GM12878 (cell line): ENCODE data around the gene DLG1. TPM values are rescaled to one million over a fixed set of nuclear protein-coding genes. Genes with fewer than 3 reads are reported as not detected.

Experiments
- CBFB ChIP-seq: IDR thresholded peaks from 2 replicates; pipeline ENCODE4 v1.6.1; 2016; ENCODE audit warnings: antibody characterized with exemption, low read depth
- CHD4 ChIP-seq: fragments of 200-600 bp; sonication (generic); IDR thresholded peaks from 2 replicates; pipeline ENCODE4 v1.6.1; 2016; ENCODE audit warnings: mild to moderate bottlenecking
- KAT2A ChIP-seq: conservative IDR thresholded peaks from 2 replicates; pipeline ENCODE4 v1.6.1; 2011; ENCODE audit warnings: low read depth, low read length; ENCODE audit not compliant: control insufficient read depth
- NBN ChIP-seq: fragments of 450-650 bp; IDR thresholded peaks from 2 replicates; pipeline ENCODE4 v1.6.1; 2016
- PML ChIP-seq: IDR thresholded peaks from 2 replicates; pipeline ENCODE4 v1.6.1; 2012; ENCODE audit warnings: low read length, inconsistent platforms
- SIX5 ChIP-seq: IDR thresholded peaks from 2 replicates; pipeline ENCODE4 v1.6.1; 2011; ENCODE audit warnings: mild to moderate bottlenecking, low read depth, low read length, moderate library complexity; ENCODE audit not compliant: severe bottlenecking
- SKIL ChIP-seq: fragments of 450-650 bp; IDR thresholded peaks from 2 replicates; pipeline ENCODE4 v1.6.1; 2017; ENCODE audit warnings: mild to moderate bottlenecking, low read depth, inconsistent platforms; ENCODE audit not compliant: poor library complexity, severe bottlenecking
- SMC3 ChIP-seq: IDR thresholded peaks from 2 replicates; pipeline ENCODE4 v1.6.1; 2011; ENCODE audit warnings: low read length, improper control_type of control experiment, borderline replicate concordance
- SP1 ChIP-seq: IDR thresholded peaks from one replicate; pipeline ENCODE4 v1.6.1; 2011; ENCODE audit warnings: low read depth, low read length
- polyA plus RNA-seq, 11 experiments: library from polyadenylated mRNA; depleted of rRNA in 4 of 11; unstranded in 6 of 11; stranded (reverse) in 5 of 11; fragments of >200 nt; fragmentation: Nextera tagmentation in 4 of 11; fragmentation: Illumina TruSeq in 1 of 11; extraction: Ambion mirVana in 4 of 11; extraction: Trizol in 1 of 11; gene quantifications; 1 replicate in 1 of 11; 2 replicates in 10 of 11; pipeline versions ENCODE4 v1.2.1 to v1.2.3, GENCODE V29; 2011 to 2016; ENCODE audit warnings: inconsistent platforms in 2 of 11, missing spikeins in 2 of 11, low read depth in 1 of 11
- total RNA-seq, 4 experiments: library from RNA; depleted of rRNA in 3 of 4; stranded (reverse); fragments of >200 nt in 3 of 4; fragmentation: Illumina TruSeq in 1 of 4; extraction: Trizol in 1 of 4; gene quantifications; 2 replicates each; pipeline versions ENCODE4 v1.2.1 to v1.2.3, GENCODE V29; 2013 to 2021
- TF ChIP-seq, protein P1 (sequence below): fragments of 450-650 bp; formaldehyde crosslinking; IDR thresholded peaks from 2 replicates; pipeline ENCODE4 v1.5.0; 2022; ENCODE audit warnings: mild to moderate bottlenecking, missing genetic modification characterization
- TF ChIP-seq, protein P2 (sequence below), 3 experiments: IDR thresholded peaks in 2 of 3; conservative IDR thresholded peaks in 1 of 3; 2 replicates each; pipeline ENCODE4 v1.5.1; 2011; ENCODE audit warnings: low read depth in 3 of 3, low read length in 3 of 3, mild to moderate bottlenecking in 3 of 3, control low read depth in 2 of 3, moderate library complexity in 2 of 3, inconsistent platforms in 1 of 3, mixed read lengths in 1 of 3; ENCODE audit not compliant: control insufficient read depth in 2 of 3, insufficient read depth in 1 of 3; ENCODE audit errors: extremely low read depth in 1 of 3
- TF ChIP-seq, protein P3 (sequence below): fragments of 450-650 bp; IDR thresholded peaks from 2 replicates; pipeline ENCODE4 v1.6.1; 2017; ENCODE audit warnings: mild to moderate bottlenecking, moderate library complexity
- TF ChIP-seq, protein P4 (sequence below): fragments of 450-650 bp; IDR thresholded peaks from 2 replicates; pipeline ENCODE4 v1.6.1; 2016; ENCODE audit warnings: mild to moderate bottlenecking
- TF ChIP-seq, protein P5 (sequence below): IDR thresholded peaks from 2 replicates; pipeline ENCODE4 v1.6.1; 2011; ENCODE audit warnings: borderline replicate concordance, low read depth, mild to moderate bottlenecking, moderate library complexity, mixed read lengths, low read length; ENCODE audit not compliant: insufficient read depth; ENCODE audit errors: extremely low read length

Gene DLG1
- total and polyA plus RNA-seq, 10 of the 15 experiments (the other 5 are each of a cell fraction or from before 2014, with no cell fraction given), result 9.2 to 63.1 (median 40.1) TPM

GRCh38 chr3:197002701-197003454, 295.5 kb downstream of the DLG1 start (continued):
- TF ChIP-seq, protein P1, sequence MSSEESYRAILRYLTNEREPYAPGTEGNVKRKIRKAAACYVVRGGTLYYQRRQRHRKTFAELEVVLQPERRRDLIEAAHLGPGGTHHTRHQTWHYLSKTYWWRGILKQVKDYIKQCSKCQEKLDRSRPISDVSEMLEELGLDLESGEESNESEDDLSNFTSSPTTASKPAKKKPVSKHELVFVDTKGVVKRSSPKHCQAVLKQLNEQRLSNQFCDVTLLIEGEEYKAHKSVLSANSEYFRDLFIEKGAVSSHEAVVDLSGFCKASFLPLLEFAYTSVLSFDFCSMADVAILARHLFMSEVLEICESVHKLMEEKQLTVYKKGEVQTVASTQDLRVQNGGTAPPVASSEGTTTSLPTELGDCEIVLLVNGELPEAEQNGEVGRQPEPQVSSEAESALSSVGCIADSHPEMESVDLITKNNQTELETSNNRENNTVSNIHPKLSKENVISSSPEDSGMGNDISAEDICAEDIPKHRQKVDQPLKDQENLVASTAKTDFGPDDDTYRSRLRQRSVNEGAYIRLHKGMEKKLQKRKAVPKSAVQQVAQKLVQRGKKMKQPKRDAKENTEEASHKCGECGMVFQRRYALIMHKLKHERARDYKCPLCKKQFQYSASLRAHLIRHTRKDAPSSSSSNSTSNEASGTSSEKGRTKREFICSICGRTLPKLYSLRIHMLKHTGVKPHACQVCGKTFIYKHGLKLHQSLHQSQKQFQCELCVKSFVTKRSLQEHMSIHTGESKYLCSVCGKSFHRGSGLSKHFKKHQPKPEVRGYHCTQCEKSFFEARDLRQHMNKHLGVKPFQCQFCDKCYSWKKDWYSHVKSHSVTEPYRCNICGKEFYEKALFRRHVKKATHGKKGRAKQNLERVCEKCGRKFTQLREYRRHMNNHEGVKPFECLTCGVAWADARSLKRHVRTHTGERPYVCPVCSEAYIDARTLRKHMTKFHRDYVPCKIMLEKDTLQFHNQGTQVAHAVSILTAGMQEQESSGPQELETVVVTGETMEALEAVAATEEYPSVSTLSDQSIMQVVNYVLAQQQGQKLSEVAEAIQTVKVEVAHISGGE, result no peak
- TF ChIP-seq SP1 (peak; percentile 8), NBN (no peak), SIX5 (no peak), PML (no peak), KAT2A (no peak), SMC3 (peak; percentile 48; the same call in 1 of the 2 replicates), CHD4 (no peak), SKIL (no peak), CBFB (no peak)
- TF ChIP-seq, protein P2, sequence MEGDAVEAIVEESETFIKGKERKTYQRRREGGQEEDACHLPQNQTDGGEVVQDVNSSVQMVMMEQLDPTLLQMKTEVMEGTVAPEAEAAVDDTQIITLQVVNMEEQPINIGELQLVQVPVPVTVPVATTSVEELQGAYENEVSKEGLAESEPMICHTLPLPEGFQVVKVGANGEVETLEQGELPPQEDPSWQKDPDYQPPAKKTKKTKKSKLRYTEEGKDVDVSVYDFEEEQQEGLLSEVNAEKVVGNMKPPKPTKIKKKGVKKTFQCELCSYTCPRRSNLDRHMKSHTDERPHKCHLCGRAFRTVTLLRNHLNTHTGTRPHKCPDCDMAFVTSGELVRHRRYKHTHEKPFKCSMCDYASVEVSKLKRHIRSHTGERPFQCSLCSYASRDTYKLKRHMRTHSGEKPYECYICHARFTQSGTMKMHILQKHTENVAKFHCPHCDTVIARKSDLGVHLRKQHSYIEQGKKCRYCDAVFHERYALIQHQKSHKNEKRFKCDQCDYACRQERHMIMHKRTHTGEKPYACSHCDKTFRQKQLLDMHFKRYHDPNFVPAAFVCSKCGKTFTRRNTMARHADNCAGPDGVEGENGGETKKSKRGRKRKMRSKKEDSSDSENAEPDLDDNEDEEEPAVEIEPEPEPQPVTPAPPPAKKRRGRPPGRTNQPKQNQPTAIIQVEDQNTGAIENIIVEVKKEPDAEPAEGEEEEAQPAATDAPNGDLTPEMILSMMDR (IDR thresholded peaks at IDR 0.05 in 2 of 3, conservative IDR thresholded peaks at IDR 0.05 in 1 of 3; ENCODE audit: control insufficient read depth in 2 of 3, extremely low read depth in 1 of 3, insufficient read depth in 1 of 3, low read depth in 3 of 3, low read length in 3 of 3), result peak; percentile 48 to 76 (median 66); a peak in 5 of 6 replicates
- TF ChIP-seq, protein P3, sequence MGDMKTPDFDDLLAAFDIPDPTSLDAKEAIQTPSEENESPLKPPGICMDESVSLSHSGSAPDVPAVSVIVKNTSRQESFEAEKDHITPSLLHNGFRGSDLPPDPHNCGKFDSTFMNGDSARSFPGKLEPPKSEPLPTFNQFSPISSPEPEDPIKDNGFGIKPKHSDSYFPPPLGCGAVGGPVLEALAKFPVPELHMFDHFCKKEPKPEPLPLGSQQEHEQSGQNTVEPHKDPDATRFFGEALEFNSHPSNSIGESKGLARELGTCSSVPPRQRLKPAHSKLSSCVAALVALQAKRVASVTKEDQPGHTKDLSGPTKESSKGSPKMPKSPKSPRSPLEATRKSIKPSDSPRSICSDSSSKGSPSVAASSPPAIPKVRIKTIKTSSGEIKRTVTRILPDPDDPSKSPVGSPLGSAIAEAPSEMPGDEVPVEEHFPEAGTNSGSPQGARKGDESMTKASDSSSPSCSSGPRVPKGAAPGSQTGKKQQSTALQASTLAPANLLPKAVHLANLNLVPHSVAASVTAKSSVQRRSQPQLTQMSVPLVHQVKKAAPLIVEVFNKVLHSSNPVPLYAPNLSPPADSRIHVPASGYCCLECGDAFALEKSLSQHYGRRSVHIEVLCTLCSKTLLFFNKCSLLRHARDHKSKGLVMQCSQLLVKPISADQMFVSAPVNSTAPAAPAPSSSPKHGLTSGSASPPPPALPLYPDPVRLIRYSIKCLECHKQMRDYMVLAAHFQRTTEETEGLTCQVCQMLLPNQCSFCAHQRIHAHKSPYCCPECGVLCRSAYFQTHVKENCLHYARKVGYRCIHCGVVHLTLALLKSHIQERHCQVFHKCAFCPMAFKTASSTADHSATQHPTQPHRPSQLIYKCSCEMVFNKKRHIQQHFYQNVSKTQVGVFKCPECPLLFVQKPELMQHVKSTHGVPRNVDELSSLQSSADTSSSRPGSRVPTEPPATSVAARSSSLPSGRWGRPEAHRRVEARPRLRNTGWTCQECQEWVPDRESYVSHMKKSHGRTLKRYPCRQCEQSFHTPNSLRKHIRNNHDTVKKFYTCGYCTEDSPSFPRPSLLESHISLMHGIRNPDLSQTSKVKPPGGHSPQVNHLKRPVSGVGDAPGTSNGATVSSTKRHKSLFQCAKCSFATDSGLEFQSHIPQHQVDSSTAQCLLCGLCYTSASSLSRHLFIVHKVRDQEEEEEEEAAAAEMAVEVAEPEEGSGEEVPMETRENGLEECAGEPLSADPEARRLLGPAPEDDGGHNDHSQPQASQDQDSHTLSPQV, result peak; percentile 70; the same call in 1 of the 2 replicates
- TF ChIP-seq, protein P4, sequence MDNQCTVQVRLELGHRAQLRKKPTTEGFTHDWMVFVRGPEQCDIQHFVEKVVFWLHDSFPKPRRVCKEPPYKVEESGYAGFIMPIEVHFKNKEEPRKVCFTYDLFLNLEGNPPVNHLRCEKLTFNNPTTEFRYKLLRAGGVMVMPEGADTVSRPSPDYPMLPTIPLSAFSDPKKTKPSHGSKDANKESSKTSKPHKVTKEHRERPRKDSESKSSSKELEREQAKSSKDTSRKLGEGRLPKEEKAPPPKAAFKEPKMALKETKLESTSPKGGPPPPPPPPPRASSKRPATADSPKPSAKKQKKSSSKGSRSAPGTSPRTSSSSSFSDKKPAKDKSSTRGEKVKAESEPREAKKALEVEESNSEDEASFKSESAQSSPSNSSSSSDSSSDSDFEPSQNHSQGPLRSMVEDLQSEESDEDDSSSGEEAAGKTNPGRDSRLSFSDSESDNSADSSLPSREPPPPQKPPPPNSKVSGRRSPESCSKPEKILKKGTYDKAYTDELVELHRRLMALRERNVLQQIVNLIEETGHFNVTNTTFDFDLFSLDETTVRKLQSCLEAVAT, result no peak
- TF ChIP-seq, protein P5, sequence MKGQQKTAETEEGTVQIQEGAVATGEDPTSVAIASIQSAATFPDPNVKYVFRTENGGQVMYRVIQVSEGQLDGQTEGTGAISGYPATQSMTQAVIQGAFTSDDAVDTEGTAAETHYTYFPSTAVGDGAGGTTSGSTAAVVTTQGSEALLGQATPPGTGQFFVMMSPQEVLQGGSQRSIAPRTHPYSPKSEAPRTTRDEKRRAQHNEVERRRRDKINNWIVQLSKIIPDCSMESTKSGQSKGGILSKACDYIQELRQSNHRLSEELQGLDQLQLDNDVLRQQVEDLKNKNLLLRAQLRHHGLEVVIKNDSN, result no peak
